ENCODE results near the gene SFXN4.
"Not testable (repeated sequence)": the region's sequence is repeated elsewhere in the genome, so short reads cannot be mapped to it uniquely, and the experiment has no call there.

The SFXN4 gene

DNA sequence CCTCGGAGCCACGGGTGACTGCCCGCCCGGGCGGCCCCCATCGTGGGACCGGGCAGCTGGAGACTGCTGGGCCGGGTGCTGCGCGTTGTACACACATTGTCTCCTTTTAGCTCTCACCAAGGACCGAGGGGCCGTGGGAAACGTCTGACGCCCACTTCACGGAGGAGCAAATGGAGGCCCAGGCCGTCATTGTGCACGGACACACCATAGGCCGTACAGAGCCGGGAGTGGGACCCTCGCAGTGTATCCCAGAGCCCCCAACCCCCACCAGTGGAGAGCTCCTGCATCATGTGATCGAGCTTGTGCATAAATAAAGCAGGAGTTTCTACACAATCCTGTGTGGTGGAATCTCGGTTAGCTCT, 60.9 kb downstream of the SFXN4 start:
- DNase-seq: no peak

DNA sequence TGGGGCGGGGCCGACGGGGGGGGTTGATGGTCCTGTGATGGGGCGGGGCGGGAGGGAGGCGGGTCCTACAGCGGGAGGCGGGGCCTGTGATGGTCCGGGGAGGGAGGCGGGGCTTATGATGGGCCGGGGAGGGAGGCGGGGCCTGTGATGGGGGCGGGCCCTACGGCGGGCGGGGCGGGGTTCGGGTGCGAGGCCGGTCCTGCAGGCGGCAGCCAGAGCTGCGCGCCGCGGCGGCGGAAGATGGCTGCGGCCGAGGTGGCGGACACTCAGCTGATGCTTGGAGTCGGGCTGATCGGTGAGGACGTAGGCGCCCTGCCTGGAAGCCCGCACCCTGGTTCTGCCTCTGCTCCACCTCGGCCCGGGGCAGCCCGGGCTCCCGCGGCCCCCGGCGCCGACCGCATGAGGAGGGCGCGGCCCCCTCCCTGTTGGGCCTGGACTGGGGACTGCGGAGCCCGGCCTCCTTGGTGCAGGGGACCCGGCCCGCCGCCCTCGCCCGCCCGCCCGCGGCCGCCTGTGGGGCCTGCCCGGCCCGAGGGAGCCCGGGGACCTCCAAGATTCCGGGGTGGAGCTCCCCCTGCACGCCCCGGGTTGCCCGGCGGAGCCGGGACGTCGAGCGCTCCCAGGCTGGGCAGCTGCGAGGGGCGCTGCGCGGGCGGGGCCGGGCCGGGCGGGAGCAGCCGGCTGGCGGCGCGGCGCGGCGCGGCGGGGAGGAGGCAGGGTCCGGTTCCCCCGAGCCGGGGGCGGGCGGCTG, 61.4 kb downstream of the SFXN4 start, which contains the start of gene DENND10:
DENND10 (plus strand) TSS at position 211 of the 751 bp plus-strand sequence; CDS start at position 241, 30 bp downstream.
- no peak for DNase-seq

DNA sequence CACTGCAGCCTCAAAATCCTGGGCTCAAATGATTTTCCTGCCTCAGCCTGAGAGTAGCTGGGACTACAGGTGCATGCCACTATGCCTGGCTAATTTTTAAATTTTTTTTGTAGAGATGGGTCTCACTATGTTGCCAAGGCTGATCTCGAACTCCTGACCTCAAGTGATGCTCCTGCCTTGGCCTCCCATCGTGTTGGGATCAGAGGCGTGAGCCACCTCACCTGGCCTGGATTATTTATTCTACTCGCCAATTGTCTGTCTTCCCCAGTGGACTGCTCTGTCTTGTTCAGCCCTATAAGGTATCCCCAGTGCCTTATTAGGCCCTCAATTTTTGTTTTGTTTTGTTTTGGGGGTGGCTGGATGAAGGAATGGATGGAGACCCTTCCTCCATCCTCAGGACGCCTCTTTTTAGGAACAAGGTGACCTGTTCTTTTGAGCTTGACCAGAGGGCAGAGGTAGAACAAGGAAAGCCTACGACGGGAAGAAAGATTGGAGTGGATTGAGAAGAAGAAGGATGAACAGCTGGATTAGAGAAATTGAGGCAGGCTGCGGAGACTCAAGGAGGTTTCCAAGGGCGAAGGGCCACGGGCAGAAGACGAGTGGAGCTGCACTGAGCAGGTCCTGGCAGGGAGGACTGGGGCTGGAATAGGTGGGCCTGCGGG, 62.1 kb downstream of the SFXN4 start:
- DNase-seq: no peak

DNA sequence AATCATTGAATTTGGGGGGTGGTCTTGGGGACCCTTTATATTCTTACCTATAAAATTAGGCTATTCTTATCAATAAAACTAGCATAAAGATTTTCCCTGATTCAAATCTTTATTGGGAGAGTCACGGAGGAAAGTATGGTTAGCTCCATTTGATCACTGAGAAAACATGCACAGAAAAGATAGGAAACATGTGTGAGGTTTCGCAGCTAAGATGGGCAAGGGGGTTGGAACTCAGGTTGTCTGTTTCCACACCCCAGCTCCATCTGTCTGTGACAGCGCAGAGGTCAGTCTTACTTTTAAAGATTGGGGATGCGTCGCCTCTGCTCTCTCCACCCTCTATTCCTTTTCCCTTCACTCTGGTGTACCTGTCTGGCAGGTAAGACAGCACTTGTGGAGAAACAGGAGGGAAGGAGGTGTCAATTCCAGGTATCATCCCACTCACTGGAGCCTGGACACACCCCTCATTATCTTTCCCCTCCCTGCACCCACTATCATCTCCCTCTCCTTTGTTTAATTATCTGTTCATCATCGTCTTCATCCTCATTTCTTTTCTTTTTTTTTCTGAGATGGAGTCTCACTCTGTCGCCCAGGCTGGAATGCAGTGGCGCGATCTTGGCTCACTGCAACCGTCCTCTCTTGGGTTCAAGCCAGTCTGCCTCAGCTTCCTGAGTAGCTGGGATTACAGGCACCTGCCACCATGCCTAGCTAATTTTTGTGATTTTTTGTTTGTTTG, 64.0 kb downstream of the SFXN4 start:
- DNase-seq: no peak

DNA sequence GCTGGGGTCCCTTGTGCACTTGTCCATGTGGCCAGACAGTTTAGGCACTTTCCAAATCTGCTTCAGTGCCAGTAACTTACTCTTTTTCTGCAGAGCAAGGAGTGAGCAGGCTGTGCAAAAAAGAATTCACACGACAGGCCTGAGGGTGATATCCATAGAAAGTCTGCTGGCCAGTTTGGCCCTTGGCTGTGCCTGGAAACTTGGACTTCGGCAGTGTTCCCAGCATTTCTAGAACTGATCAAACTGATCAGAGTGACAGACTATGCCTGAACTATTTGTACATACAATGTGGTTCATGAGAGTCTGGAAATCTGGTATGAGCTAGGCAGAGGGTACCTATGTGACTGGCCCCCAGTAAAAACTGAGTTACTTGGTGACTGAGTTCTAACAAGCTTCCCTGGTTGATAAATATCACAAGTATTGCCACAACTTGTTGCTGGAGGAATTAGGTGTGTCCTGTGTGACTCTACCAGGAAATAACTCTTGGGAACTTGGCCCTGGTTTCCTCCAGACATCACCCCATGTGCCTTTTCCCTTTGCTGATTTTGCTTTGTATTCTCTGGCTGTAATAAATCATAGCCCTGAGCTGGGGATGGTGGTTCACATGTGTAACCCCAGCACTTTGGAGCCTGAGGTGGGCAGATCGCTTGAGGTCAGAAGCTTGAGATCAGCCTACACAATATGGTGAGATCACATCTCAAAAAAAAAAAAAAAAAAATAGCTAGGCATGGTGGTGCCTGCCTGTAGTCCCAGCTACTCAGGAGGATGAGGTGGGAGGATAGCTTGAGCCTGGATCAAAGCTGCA, 64.9 kb downstream of the SFXN4 start:
- no peak for DNase-seq

DNA sequence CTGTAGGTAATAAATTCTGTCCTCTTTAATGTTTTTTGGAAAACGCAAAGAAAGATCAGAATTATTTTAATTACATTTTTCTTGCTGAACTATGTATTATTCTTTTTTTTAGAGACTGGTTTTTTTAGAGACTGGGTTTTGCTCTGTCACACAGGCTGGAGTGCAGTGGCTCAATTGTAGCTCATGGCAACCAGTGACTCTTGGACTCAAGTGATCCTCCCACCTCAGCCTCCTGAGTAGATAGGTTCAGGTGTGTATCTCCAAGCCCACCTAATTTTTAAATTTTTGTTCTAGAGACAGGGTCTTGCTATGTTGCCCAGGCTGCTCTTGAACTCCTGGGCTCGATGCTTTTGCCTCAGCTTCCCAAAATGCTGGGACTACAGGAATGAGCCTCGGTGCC, 66.9 kb downstream of the SFXN4 start:
- DNase-seq: no peak

DNA sequence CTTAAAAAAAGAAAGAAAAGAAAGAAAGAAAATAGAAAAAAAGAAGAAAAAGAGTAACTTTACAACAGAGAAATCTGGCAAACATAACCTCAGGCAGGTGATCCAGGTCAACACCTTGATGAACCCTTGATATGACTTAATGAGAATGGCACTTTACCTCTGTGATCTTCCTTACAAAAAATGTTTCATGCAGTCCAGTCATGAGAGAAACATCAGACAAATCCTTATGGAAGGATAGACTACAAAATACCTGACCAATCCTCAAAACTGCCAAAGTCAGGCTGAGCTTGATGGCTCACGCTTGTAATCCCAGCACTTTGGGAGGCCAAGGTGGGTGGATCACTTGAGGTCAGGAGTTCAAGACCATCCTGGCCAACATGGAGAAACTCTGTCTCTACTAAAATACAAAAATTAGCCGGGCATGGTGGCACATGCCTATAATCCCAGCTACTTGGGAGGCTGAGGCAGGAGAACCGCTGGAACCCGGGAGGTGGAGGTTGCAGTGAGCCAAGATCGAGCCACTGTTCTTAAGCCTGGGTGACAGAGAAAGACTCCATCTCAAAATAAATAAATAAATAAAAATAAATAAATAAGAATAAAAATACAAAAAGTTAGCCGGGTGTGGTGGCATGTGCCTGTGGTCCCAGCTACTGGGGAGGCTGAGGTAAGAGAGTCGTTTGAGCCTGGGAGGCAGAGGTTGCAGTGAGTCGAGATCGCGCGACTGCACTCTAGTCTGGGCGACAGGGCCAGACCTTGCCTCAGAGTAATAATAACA, 68.7 kb downstream of the SFXN4 start:
- not testable (repeated sequence) for DNase-seq

DNA sequence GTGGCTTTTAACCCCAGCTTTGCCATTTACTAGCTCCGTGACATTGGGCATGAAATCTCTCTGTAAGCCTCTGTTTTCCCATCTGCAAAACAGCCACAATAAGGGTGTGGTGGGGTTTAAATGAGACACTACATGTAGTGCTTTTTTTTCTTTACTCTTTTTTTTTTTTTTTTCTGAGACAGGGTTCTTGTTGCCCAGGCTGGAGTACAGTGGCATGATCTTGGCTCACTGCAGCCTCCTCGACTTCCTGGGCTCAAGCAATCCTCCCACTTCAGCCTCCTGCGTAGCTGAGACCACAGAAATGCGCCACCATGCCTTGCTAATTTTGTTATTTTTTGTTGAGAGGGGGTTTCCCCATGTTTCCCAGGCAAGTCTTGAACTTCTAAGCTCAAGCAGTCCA, 69.9 kb downstream of the SFXN4 start:
- DNase-seq: no peak

DNA sequence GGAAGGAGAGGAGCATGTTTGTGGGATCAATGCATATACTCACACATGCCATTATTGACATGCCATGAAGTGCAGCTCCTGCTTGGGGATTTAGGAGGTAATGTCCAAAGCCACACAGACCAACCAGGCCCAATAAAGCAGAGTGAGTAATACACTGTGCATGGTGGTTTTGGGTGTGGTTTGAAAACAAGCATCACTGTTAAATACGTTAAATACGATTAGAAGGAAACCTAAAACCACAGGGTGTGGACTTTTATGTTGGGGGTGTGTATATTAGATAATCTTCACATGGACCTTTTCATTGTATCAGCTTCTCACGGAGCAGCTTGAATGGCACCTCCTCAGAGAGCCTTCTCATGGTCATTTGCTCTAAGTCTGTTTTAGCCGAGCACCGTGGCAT, 74.5 kb downstream of the SFXN4 start:
- no peak for DNase-seq

Data from DMS 273 treated with DMSO at 0.1 percent for 48 hours (cell line).